Measurements from ENCODE around the gene TCF12.

The TCF12 gene

DNA sequence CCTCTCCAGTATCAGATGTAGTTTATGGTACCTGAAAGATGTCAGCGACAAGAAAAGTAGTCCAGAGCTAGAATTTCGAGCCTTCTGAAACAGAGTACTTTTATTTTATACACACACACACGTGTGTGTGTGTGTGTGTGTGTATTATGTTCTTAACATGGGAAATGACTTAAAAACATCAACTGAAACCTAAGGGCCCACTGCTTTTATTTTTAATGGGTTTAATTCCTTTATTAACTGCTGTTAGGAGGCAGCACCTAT lies 1.9 kb downstream of the TCF12 start:
- peak overlapping the region; percentile 89 for H3K4me3 ChIP-seq (ENCODE audit: control insufficient read depth, low read depth, low read length)
- TF ChIP-seq, protein P1, sequence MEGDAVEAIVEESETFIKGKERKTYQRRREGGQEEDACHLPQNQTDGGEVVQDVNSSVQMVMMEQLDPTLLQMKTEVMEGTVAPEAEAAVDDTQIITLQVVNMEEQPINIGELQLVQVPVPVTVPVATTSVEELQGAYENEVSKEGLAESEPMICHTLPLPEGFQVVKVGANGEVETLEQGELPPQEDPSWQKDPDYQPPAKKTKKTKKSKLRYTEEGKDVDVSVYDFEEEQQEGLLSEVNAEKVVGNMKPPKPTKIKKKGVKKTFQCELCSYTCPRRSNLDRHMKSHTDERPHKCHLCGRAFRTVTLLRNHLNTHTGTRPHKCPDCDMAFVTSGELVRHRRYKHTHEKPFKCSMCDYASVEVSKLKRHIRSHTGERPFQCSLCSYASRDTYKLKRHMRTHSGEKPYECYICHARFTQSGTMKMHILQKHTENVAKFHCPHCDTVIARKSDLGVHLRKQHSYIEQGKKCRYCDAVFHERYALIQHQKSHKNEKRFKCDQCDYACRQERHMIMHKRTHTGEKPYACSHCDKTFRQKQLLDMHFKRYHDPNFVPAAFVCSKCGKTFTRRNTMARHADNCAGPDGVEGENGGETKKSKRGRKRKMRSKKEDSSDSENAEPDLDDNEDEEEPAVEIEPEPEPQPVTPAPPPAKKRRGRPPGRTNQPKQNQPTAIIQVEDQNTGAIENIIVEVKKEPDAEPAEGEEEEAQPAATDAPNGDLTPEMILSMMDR (conservative IDR thresholded peaks at IDR 0.05; ENCODE audit: control insufficient read depth, insufficient read depth, low read depth, low read length) = no peak

DNA sequence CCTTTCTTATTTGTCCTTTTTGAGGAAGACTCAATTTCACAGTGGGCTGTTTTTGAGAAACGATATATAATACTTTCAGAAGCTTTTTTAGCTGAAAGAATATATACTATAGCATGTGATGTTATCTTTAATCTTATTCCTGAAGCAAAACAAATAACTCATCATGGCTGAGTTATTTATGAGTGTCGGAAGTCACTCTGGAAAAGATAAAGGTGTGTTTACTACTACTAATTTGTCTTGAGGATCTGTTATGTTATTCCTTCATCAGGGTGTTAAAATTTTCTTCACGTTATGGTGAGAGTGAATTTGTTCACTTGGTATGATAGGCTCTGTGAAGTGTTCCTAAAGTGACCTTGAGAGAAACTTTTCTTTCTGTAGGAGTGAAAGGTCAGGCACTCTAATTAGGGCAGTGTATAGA lies 4.7 kb downstream of the TCF12 start:
- TF ChIP-seq, protein P1 (conservative IDR thresholded peaks at IDR 0.05; ENCODE audit: control insufficient read depth, insufficient read depth, low read depth, low read length) = no peak
- no peak overlapping the region for H3K4me3 ChIP-seq (ENCODE audit: control insufficient read depth, low read depth, low read length)
- no peak for DNase-seq (ENCODE audit: low read depth)

More for the DNA sequence above, 1.9 kb downstream of the TCF12 start:
- no peak for DNase-seq (ENCODE audit: low read depth)

DNA sequence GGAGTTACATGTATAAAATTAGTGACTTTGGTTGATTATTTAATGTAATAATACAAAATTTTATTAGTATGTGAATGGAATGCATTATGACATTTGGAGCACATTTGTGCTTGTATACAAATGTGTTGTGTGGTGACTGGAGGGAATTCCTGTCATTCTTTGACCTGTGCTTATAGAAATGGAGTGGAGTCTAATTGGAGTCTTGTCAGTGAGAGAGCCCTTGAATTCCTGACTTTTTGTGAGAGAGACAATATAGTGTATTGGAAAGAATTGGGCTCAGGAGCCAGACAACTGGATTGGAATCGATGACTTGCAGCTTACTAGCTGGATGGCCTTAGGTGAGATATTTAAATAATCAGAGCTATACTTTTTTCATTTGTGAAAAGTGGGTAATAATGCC lies 9.4 kb downstream of the TCF12 start:
- H3K4me3 ChIP-seq (ENCODE audit: control insufficient read depth, low read depth, low read length) = no peak overlapping the region
- TF ChIP-seq, protein P1 (conservative IDR thresholded peaks at IDR 0.05; ENCODE audit: control insufficient read depth, insufficient read depth, low read depth, low read length) = no peak
- DNase-seq (ENCODE audit: low read depth) = no peak

DNA sequence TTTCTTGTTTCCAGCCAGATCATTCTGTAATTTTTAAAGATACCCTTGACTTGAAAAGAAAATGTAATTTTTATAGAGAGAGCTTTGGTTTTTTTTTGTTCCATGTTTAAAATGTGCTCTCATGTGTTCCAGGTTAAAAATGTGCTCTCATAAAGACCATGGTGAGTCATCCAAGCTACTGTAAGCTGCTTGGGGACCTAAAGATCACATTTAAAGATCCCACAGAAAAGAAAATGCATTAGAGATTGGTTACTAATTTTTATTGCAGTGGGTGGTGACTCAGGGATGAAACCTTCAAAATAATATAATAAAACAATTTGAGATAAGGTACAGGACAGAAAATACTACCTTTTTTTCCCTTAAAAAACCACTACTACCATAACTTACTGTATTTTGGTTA lies 11.0 kb downstream of the TCF12 start:
- TF ChIP-seq, protein P1 (conservative IDR thresholded peaks at IDR 0.05; ENCODE audit: control insufficient read depth, insufficient read depth, low read depth, low read length) = no peak

DNA sequence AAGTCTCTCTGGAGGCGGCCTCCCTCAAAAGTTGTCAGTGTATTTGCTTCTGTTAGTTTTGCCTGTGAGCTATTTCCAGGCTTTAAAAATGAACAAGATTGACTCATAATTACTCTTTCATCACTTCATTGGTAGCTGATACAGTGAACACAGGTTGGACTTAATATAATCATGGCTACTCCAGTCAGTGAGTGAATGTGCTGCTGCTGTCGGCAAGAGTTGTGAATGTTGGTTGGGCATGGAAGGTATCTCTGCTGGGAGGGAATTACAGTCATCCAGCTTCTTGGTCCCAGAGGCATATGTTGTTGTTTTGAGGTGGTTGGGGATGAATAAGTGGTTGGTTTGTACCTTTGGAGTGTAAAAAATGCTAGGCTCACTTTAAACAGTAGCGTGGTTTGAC lies 11.5 kb downstream of the TCF12 start:
- no peak overlapping the region for H3K4me3 ChIP-seq (ENCODE audit: control insufficient read depth, low read depth, low read length)
- no peak for DNase-seq (ENCODE audit: low read depth)
- TF ChIP-seq, protein P1 (conservative IDR thresholded peaks at IDR 0.05; ENCODE audit: control insufficient read depth, insufficient read depth, low read depth, low read length) = no peak

More for the DNA sequence above, 11.0 kb downstream of the TCF12 start:
- no peak overlapping the region for H3K4me3 ChIP-seq (ENCODE audit: control insufficient read depth, low read depth, low read length)
- peak; percentile 74 for DNase-seq (ENCODE audit: low read depth)

DNA sequence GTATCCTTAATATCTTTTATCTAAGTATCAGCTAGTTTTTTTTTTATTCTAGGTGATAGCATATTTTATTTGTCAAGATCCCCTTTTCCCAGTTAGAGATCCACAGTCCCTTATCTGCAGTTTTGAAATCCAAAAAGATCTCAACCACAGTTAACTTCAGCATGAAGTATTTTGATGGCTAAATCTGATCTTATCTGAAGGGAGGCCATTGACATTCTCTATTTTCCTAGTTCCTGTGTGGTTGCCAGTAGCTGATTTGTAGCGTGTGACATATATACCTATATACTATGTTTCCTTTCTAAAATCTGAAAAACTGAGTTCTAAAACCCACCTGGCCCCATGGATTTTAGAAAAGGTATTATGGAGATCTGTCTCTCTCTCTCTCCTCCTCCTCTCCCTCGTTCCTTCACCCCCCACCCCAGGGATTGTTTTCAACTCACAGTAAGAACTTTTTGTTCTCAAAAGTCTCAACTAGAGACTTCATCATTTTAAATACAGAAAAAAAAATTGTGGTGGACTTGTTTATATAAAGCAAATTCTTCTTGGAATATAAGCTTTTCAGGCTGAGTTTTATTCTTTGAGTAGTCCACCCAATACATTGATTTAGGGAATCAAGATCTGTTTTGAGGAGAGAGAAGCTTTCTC lies 12.3 kb downstream of the TCF12 start:
- DNase-seq (ENCODE audit: low read depth) = no peak
- no peak overlapping the region for H3K4me3 ChIP-seq (ENCODE audit: control insufficient read depth, low read depth, low read length)
- TF ChIP-seq, protein P1 (conservative IDR thresholded peaks at IDR 0.05; ENCODE audit: control insufficient read depth, insufficient read depth, low read depth, low read length) = no peak

Data from fibroblast of mammary gland (primary cell).